Measurements from ENCODE around the gene YJEFN3.

Gene YJEFN3

GRCh38 chr19:19524053-19524452 lies 4.7 kb upstream of the YJEFN3 start:
- DNase-seq (ENCODE audit: low spot score), result no peak

GRCh38 chr19:19525611-19526380 lies 2.9 kb upstream of the YJEFN3 start:
- DNase-seq (ENCODE audit: low spot score), result no peak

GRCh38 chr19:19526581-19527370 lies 1.9 kb upstream of the YJEFN3 start:
- no peak for DNase-seq (ENCODE audit: low spot score)

- DNase-seq (ENCODE audit: low spot score), result no peak
Measured at GRCh38 chr19:19527371-19527656, 1.4 kb upstream of the YJEFN3 start.

- DNase-seq (ENCODE audit: low spot score), result no peak
Measured at GRCh38 chr19:19527674-19528625, 761 bp upstream of the YJEFN3 start.

GRCh38 chr19:19529783-19530422 lies 1.2 kb downstream of the YJEFN3 start:
- DNase-seq (ENCODE audit: low spot score), result no peak

GRCh38 chr19:19530423-19530804 lies 1.7 kb downstream of the YJEFN3 start:
- no peak for DNase-seq (ENCODE audit: low spot score)

GRCh38 chr19:19530889-19531288 lies 2.2 kb downstream of the YJEFN3 start:
- no peak for DNase-seq (ENCODE audit: low spot score)

GRCh38 chr19:19531951-19532805 lies 3.5 kb downstream of the YJEFN3 start:
- DNase-seq (ENCODE audit: low spot score), result peak; percentile 61

- no peak for DNase-seq (ENCODE audit: low spot score)
Measured at GRCh38 chr19:19532806-19533701, 4.3 kb downstream of the YJEFN3 start.

- no peak for DNase-seq (ENCODE audit: low spot score)
Measured at GRCh38 chr19:19533841-19534240, 5.1 kb downstream of the YJEFN3 start.

- DNase-seq (ENCODE audit: low spot score), result no peak
Measured at GRCh38 chr19:19534556-19535265, 6.0 kb downstream of the YJEFN3 start.

GRCh38 chr19:19535311-19536191 lies 6.8 kb downstream of the YJEFN3 start:
- DNase-seq (ENCODE audit: low spot score), result no peak

- no peak for DNase-seq (ENCODE audit: low spot score)
Measured at GRCh38 chr19:19537075-19538048, 8.7 kb downstream of the YJEFN3 start.

GRCh38 chr19:19538061-19538784 lies 9.5 kb downstream of the YJEFN3 start, which contains the start of gene CILP2:
CILP2 (plus strand) TSS chr19:19538265; CDS start chr19:19538350, 85 bp downstream.
- no peak for DNase-seq (ENCODE audit: low spot score)

- no peak for DNase-seq (ENCODE audit: low spot score)
Measured at GRCh38 chr19:19538785-19539166, 10.1 kb downstream of the YJEFN3 start.
